ENCODE data around the gene ASPN. TPM values are rescaled to one million over a fixed set of nuclear protein-coding genes. Genes with fewer than 3 reads are reported as not detected.
"Not testable (repeated sequence)": the region's sequence is repeated elsewhere in the genome, so short reads cannot be mapped to it uniquely, and the experiment has no call there.

ASPN gene
- polyA plus RNA-seq, 1 donor = 40.3 TPM

DNA sequence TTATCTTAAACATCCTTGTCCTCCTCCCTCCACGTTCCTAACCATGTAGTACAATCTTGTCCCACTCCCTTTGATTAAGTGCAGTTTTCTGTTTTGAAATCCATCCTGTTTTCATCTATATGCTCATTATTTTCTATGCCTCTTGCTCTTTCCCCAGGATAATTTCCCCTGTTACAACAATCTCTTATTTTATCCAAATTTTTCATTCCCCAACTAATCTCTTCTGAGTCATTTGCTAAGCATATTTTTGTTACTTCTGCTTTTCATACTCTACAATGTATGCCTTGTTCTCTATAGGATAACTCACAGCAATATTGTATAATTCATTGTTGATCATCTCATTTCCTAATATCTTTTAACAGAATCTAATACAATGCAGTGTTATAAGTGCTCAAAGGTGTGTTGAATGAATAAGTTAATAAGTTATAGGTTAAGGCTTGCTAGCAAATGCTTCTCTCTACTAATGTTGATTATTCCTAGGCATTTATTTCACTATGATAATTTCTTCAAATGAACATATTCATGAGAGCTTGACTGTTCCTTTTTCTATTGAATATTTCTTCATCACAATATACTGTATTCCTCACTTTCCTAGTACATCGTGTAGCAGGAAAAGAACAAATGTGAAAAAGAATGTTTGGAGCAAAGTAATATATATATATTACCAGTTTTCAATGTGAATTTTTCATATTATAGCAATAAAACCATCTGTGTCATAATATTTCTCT is 59.5 kb downstream of the ASPN start:
- DNase-seq = no peak
- 92% methylated on average over 2 of the region's 2 CpGs for WGBS (ENCODE audit: insufficient coverage, low lambda C conversion rate)
- Histone ChIP-seq H3K9me3 (ENCODE audit: control insufficient read depth, low read depth, low read length) (no peaks in the 10 kb centered on the region), H3K4me1 (ENCODE audit: control insufficient read depth, insufficient read depth, low read length) (peaks cover 4% of the 10 kb centered on the region), H3K4me3 (ENCODE audit: low read length) (no peak overlapping the region), H3K27me3 (ENCODE audit: control insufficient read depth, insufficient read depth, low read length) (no peaks in the 10 kb centered on the region), H3K27ac (ENCODE audit: low read length) (no peak overlapping the region), H3K36me3 (ENCODE audit: control insufficient read depth, insufficient read depth, low read length) (no peaks in the 10 kb centered on the region)

DNA sequence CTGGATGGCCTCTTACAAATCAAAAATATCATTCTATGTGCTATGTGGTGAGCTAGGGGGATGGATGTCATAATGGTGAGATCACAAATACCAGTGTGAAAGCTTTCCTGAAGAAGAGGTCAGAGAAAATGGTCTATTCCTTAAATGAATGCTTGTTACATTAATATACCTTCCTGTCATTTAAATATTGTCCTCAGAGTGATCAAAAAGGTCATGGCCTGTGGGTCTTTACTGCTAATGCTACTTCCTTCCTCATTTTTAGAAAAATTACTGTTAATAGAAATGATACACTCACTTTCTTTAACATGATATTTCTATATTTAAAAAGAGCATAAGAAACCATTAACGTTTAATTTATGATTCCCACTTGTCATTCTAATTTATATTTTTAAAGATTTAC is 67.7 kb downstream of the ASPN start:
- no peak overlapping the region for H3K27ac ChIP-seq (ENCODE audit: low read length)
- 78% methylated on average over 1 of the region's 1 CpG for WGBS (ENCODE audit: insufficient coverage, low lambda C conversion rate)
- no peak for DNase-seq
- no peak overlapping the region for H3K4me3 ChIP-seq (ENCODE audit: low read length)
- no peaks in the 10 kb centered on the region for H3K27me3 ChIP-seq (ENCODE audit: control insufficient read depth, insufficient read depth, low read length)
- no peaks in the 10 kb centered on the region for H3K36me3 ChIP-seq (ENCODE audit: control insufficient read depth, insufficient read depth, low read length)
- no peaks in the 10 kb centered on the region for H3K9me3 ChIP-seq (ENCODE audit: control insufficient read depth, low read depth, low read length)
- H3K4me1 ChIP-seq (ENCODE audit: control insufficient read depth, insufficient read depth, low read length) = no peaks in the 10 kb centered on the region

DNA sequence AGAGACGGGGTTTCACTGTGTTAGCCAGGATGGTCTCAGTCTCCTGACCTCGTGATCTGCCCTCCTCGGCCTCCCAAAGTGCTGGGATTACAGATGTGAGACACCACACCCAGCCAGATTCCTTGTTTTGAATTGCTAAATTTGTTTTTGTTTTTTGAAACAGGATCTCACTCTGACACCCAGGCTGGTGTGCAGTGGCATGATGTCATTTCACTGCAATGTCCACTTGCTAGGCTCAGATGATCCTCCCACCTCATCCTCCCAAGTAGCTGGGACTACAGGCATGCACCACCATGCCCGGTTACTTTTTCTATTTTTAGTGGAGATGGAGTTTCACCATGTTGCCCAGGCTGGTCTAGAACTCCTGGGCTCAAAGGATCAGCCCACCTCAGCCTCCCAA is 71.1 kb downstream of the ASPN start:
- not testable (repeated sequence) for H3K4me3 ChIP-seq (ENCODE audit: low read length); H3K9me3 ChIP-seq (ENCODE audit: control insufficient read depth, low read depth, low read length); H3K4me1 ChIP-seq (ENCODE audit: control insufficient read depth, insufficient read depth, low read length); H3K36me3 ChIP-seq (ENCODE audit: control insufficient read depth, insufficient read depth, low read length); H3K27ac ChIP-seq (ENCODE audit: low read length); H3K27me3 ChIP-seq (ENCODE audit: control insufficient read depth, insufficient read depth, low read length); DNase-seq
- WGBS (ENCODE audit: insufficient coverage, low lambda C conversion rate) = no CpG with 5 or more reads among the region's 4 CpGs

DNA sequence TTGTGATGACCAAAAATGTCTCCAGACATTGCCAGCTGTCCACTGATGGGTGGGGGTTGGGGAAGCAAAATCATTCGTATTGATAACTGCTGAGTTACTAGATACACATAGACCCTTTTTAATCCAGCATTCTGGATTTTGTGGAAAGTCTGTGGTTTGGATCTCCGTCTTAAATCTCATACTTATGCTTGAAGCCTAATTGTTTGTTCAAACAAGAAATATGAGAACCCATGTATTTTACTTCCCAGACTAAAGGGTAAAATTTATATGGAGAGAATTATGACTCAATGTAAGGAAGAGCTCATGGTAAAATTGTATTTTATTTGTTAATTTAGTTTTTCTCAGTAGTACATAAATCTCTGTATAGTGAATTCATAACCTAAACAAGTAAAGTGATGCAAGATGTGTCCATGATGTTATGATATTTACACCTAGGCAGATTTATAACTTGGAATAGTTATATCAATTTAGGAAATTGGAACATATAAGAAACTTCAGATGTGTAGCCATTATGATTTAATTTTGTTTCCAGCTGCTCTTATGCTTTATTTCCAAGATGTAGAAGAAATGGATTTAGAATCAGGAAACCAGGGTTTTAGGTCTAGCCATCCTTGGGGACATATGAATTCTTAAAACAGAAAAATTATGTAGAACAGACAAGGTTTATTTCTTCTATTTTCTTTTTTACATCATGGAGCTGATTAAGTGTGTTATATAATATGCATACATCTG is 73.4 kb downstream of the ASPN start:
- Histone ChIP-seq H3K36me3 (ENCODE audit: control insufficient read depth, insufficient read depth, low read length) (no peaks in the 10 kb centered on the region), H3K27ac (ENCODE audit: low read length) (no peak overlapping the region), H3K9me3 (ENCODE audit: control insufficient read depth, low read depth, low read length) (no peaks in the 10 kb centered on the region), H3K4me3 (ENCODE audit: low read length) (no peak overlapping the region), H3K27me3 (ENCODE audit: control insufficient read depth, insufficient read depth, low read length) (no peaks in the 10 kb centered on the region), H3K4me1 (ENCODE audit: control insufficient read depth, insufficient read depth, low read length) (peaks cover 13% of the 10 kb centered on the region)
- 90% methylated on average over 2 of the region's 2 CpGs for WGBS (ENCODE audit: insufficient coverage, low lambda C conversion rate)
- DNase-seq = no peak

DNA sequence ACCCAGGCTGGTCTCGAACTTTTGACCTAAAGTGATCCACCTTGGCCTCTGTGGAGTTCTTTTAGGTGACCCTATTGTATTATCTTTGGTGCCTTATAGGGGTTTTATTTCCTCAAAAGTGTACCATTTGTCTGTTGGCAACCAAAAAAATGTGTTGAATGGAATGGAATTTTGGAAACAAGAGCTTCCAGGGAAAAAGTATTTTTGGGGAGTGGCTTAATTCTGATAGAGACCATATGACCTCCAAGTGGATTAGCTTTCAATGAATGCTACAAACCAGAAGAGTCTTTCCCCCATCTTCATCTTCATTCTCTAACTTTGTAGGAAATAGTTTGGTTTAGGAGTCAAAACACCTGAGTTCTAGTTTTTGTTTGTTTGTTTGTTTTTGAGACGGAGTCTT is 74.5 kb downstream of the ASPN start:
- no peaks in the 10 kb centered on the region for H3K27me3 ChIP-seq (ENCODE audit: control insufficient read depth, insufficient read depth, low read length)
- no CpG with 5 or more reads among the region's 2 CpGs for WGBS (ENCODE audit: insufficient coverage, low lambda C conversion rate)
- no peaks in the 10 kb centered on the region for H3K36me3 ChIP-seq (ENCODE audit: control insufficient read depth, insufficient read depth, low read length)
- no peak overlapping the region for H3K27ac ChIP-seq (ENCODE audit: low read length)
- no peak overlapping the region for H3K4me3 ChIP-seq (ENCODE audit: low read length)
- no peak for DNase-seq
- H3K4me1 ChIP-seq (ENCODE audit: control insufficient read depth, insufficient read depth, low read length) = peaks cover 13% of the 10 kb centered on the region
- no peaks in the 10 kb centered on the region for H3K9me3 ChIP-seq (ENCODE audit: control insufficient read depth, low read depth, low read length)

DNA sequence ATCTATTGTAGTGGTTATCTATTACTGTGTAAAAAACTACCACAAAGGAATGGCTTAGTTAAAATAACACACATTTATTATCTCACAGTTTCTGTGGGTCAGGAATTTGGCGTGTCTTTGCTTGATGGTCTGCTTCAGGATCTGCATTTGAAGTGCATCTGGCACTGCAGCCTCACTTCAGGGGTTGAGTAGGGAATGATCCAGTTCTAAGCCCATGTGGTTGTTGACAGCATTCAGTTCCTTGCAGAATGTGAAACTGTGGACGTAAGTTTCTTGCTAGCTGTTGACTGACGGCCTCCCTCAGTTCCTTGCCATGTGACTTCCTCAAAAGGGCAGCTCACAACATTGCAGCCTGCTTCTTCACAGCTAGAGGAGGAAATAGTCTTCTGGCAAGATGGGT is 75.8 kb downstream of the ASPN start:
- H3K4me3 ChIP-seq (ENCODE audit: low read length) = no peak overlapping the region
- peak; percentile 47 to 62 for DNase-seq
- peak overlapping the region; percentile 60 for H3K27ac ChIP-seq (ENCODE audit: low read length)
- no peaks in the 10 kb centered on the region for H3K36me3 ChIP-seq (ENCODE audit: control insufficient read depth, insufficient read depth, low read length)
- WGBS (ENCODE audit: insufficient coverage, low lambda C conversion rate) = no CpG with 5 or more reads among the region's 3 CpGs
- no peaks in the 10 kb centered on the region for H3K27me3 ChIP-seq (ENCODE audit: control insufficient read depth, insufficient read depth, low read length)
- no peaks in the 10 kb centered on the region for H3K9me3 ChIP-seq (ENCODE audit: control insufficient read depth, low read depth, low read length)
- H3K4me1 ChIP-seq (ENCODE audit: control insufficient read depth, insufficient read depth, low read length) = peaks cover 13% of the 10 kb centered on the region

Other genes with a start within 250 kb of the ASPN start
- 60.5 TPM for gene IARS1, start 188.8 kb downstream of the ASPN start, polyA plus RNA-seq
- gene NOL8, start 157.2 kb downstream of the ASPN start, polyA plus RNA-seq = 38.8 TPM
- gene CENPP, start 156.6 kb downstream of the ASPN start, polyA plus RNA-seq = 2.8 TPM
- gene OGN, start 77.9 kb downstream of the ASPN start, polyA plus RNA-seq = 184 TPM
- gene OMD, start 58.0 kb downstream of the ASPN start, polyA plus RNA-seq = 0.85 TPM
- gene ECM2, start 53.5 kb upstream of the ASPN start, polyA plus RNA-seq = 9.8 TPM
- gene IPPK, start 187.6 kb upstream of the ASPN start, polyA plus RNA-seq = 7.9 TPM